ENCODE results near the gene FANCD2.

Gene FANCD2

DNA sequence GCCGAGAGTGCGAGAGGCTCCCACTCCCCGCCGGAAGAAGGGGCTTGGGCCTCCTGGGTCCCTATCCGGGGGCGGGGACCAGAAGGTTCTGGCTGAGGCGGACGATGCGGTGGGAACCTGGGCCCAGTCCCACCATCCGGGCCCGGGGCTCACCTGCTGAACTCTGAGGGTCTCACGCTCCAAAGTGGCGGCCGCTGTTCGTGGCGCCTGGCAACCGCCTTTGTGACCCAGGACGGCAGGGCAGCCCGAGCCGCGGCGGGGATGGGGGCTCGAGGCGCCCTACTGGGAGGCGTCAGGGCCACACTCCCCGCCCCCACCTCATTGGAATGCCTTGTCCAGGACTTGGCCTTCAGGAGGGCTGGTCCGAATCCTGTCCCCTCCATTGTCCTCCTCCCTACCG, 81.9 kb downstream of the FANCD2 start, which contains the start of gene FANCD2OS:
Gene FANCD2OS, minus strand, starts transcription at position 165 of the 400 bp plus-strand sequence. CDS start 3,481 bp downstream, outside the sequence.
- DNase-seq, result no peak
- H3K27ac ChIP-seq, result no peak within 1 kb of the TSS
- H3K36me3 ChIP-seq, result no peaks in the 10 kb centered on the region
- no peaks in the 10 kb centered on the region for H3K27me3 ChIP-seq (ENCODE audit: insufficient read depth, low read depth, severe bottlenecking)
- no peak within 1 kb of the TSS for H3K4me3 ChIP-seq (ENCODE audit: low read depth, low read length)
- TF ChIP-seq, protein P1, sequence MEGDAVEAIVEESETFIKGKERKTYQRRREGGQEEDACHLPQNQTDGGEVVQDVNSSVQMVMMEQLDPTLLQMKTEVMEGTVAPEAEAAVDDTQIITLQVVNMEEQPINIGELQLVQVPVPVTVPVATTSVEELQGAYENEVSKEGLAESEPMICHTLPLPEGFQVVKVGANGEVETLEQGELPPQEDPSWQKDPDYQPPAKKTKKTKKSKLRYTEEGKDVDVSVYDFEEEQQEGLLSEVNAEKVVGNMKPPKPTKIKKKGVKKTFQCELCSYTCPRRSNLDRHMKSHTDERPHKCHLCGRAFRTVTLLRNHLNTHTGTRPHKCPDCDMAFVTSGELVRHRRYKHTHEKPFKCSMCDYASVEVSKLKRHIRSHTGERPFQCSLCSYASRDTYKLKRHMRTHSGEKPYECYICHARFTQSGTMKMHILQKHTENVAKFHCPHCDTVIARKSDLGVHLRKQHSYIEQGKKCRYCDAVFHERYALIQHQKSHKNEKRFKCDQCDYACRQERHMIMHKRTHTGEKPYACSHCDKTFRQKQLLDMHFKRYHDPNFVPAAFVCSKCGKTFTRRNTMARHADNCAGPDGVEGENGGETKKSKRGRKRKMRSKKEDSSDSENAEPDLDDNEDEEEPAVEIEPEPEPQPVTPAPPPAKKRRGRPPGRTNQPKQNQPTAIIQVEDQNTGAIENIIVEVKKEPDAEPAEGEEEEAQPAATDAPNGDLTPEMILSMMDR (IDR thresholded peaks at IDR 0.05; ENCODE audit: low read depth, low read length), result no peak
- no peaks in the 10 kb centered on the region for H3K9me3 ChIP-seq (ENCODE audit: severe bottlenecking)

DNA sequence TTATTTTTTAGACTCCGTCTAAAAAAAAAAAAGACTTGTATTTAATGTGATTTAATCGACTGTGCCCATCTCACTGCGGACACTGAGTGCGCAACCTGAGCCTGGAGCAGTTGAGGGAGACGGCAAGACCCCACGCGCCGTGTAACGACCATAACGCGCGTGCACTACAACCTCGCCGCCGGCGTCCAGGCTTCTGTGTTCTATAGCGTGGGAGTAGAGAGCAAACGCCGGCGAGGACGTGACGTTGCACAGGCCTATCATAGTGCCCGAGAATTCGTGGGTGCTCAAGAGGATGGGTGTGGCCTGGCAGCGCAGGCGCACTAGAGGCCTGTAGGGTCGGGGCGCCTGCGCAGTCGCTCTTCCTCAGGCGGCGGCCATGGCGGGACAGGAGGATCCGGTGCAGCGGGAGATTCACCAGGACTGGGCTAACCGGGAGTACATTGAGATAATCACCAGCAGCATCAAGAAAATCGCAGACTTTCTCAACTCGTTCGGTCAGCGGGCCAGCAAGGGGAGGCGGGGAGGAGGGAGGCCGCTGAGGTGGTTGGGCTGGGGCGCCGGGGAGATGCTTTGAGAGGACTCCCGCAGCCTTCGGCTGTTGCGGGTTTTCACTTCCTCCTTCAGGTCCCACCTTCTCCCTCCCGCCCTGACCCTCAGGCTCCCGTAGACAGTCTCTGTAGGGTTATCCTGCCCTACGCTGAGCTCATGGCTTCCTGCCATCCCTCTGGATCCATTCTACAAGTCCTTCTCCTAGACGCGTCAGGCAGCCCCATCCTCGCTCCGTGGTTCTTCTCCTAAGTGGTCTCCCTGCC, 89.3 kb downstream of the FANCD2 start, which contains the start of gene BRK1:
Gene BRK1, plus strand, starts transcription at position 350 of the 812 bp plus-strand sequence. Its CDS starts 27 bp downstream, at position 377.
- DNase-seq, result peak; percentile 94
- TF ChIP-seq, protein P1 (IDR thresholded peaks at IDR 0.05; ENCODE audit: low read depth, low read length), result no peak
- H3K9me3 ChIP-seq (ENCODE audit: severe bottlenecking), result no peaks in the 10 kb centered on the region
- peaks cover 28% of the 10 kb centered on the region for H3K36me3 ChIP-seq
- H3K4me3 ChIP-seq (ENCODE audit: low read depth, low read length), result peak within 1 kb of the TSS; percentile 88
- peak within 1 kb of the TSS; percentile 73 for H3K27ac ChIP-seq
- H3K27me3 ChIP-seq (ENCODE audit: insufficient read depth, low read depth, severe bottlenecking), result no peaks in the 10 kb centered on the region

- H3K27me3 ChIP-seq (ENCODE audit: insufficient read depth, low read depth, severe bottlenecking), result no peaks in the 10 kb centered on the region
- peak overlapping the region; percentile 88 for H3K4me3 ChIP-seq (ENCODE audit: low read depth, low read length)
- TF ChIP-seq, protein P1 (IDR thresholded peaks at IDR 0.05; ENCODE audit: low read depth, low read length), result no peak
- H3K36me3 ChIP-seq, result peaks cover 34% of the 10 kb centered on the region
- DNase-seq, result no peak
- H3K9me3 ChIP-seq (ENCODE audit: severe bottlenecking), result no peaks in the 10 kb centered on the region
- H3K27ac ChIP-seq, result peak overlapping the region; percentile 73
Measured at GRCh38 chr3:10116138-10116460, 89.9 kb downstream of the FANCD2 start.

GRCh38 chr3:10116928-10117327, 90.7 kb downstream of the FANCD2 start:
- peaks cover 38% of the 10 kb centered on the region for H3K36me3 ChIP-seq
- no peak overlapping the region for H3K27ac ChIP-seq
- H3K4me3 ChIP-seq (ENCODE audit: low read depth, low read length), result no peak overlapping the region
- H3K27me3 ChIP-seq (ENCODE audit: insufficient read depth, low read depth, severe bottlenecking), result no peaks in the 10 kb centered on the region
- no peaks in the 10 kb centered on the region for H3K9me3 ChIP-seq (ENCODE audit: severe bottlenecking)
- no peak for DNase-seq
- TF ChIP-seq, protein P1 (IDR thresholded peaks at IDR 0.05; ENCODE audit: low read depth, low read length), result no peak

- TF ChIP-seq, protein P1 (IDR thresholded peaks at IDR 0.05; ENCODE audit: low read depth, low read length), result no peak
- Histone ChIP-seq H3K4me3 (ENCODE audit: low read depth, low read length) (no peak overlapping the region), H3K9me3 (ENCODE audit: severe bottlenecking) (no peaks in the 10 kb centered on the region), H3K27ac (no peak overlapping the region), H3K36me3 (peaks cover 44% of the 10 kb centered on the region), H3K27me3 (ENCODE audit: insufficient read depth, low read depth, severe bottlenecking) (no peaks in the 10 kb centered on the region)
- no peak for DNase-seq
Measured at GRCh38 chr3:10119376-10119775, 93.1 kb downstream of the FANCD2 start.
